ENCODE data around the gene PFDN6. TPM values are rescaled to one million over a fixed set of nuclear protein-coding genes. Genes with fewer than 3 reads are reported as not detected.
A peak's percentile ranks its signal among the peaks of the same experiment; 100 is the strongest.

PFDN6 gene
- polyA plus RNA-seq, 1 donor (not counting 4 experiments of a cell fraction or from before 2014, with no cell fraction given) = 106 TPM

- Histone ChIP-seq H3K4me2 (ENCODE audit: control insufficient read depth, extremely low read depth, insufficient read depth, low read depth, low read length) (no peak overlapping the region), H3K9me1 (ENCODE audit: control insufficient read depth, extremely low read depth, insufficient read depth, low read length) (no peaks in the 10 kb centered on the region), H3K79me2 (ENCODE audit: control insufficient read depth, insufficient read depth, low read length) (peaks cover 19% of the 10 kb centered on the region), H3K27me3 (ENCODE audit: control insufficient read depth, extremely low read depth, insufficient read depth, low read length) (no peaks in the 10 kb centered on the region), H4K20me1 (ENCODE audit: control insufficient read depth, extremely low read depth, insufficient read depth, low read length) (no peaks in the 10 kb centered on the region), H3K36me3 (ENCODE audit: control insufficient read depth in 2 of 2, extremely low read depth in 1 of 2, insufficient read depth in 2 of 2, low read length in 2 of 2) (peaks cover 26 to 33% of the 10 kb centered on the region in 2 experiments), H3K27ac (ENCODE audit: control insufficient read depth, insufficient read depth, low read length) (no peak overlapping the region), H2AFZ (ENCODE audit: control insufficient read depth, low read length) (no peak overlapping the region), H3K9me3 (ENCODE audit: control insufficient read depth, low read depth, low read length) (no peaks in the 10 kb centered on the region), H3K4me3 (ENCODE audit: control insufficient read depth in 2 of 3, extremely low read depth in 1 of 3, insufficient read depth in 2 of 3, low read depth in 1 of 3, low read length in 3 of 3) (no peak overlapping the region), H3K9ac (ENCODE audit: control insufficient read depth, extremely low read depth, insufficient read depth, low read length) (no peak overlapping the region), H3K4me1 (ENCODE audit: control insufficient read depth, extremely low read depth, insufficient read depth, low read length) (peaks cover 18% of the 10 kb centered on the region)
- dilution Hi-C loops (cut with MboI; ENCODE audit: extremely low pct_ligation_motif_present, low sequenced_read_pairs) = no loop called here
- TF ChIP-seq EZH2 (IDR thresholded peaks at IDR 0.05; ENCODE audit: low read length) (no peak), CTCF (optimal IDR thresholded peaks at IDR 0.05 in 1 of 3, IDR thresholded peaks at IDR 0.05 in 1 of 3, conservative IDR thresholded peaks at IDR 0.05 in 1 of 3; ENCODE audit: extremely low read depth in 1 of 3, insufficient read depth in 2 of 3, low read length in 3 of 3) (no peak)
- DNase-seq (ENCODE audit: low read depth, low spot score) (no peak), FAIRE-seq (no peak)
Measured at GRCh38 chr6:33295621-33296369, 6.4 kb downstream of the PFDN6 start.

GRCh38 chr6:33296797-33297405 lies 7.5 kb downstream of the PFDN6 start:
- H3K27me3 ChIP-seq (ENCODE audit: control insufficient read depth, extremely low read depth, insufficient read depth, low read length) = no peaks in the 10 kb centered on the region
- dilution Hi-C loops (cut with MboI; ENCODE audit: extremely low pct_ligation_motif_present, low sequenced_read_pairs) = no loop called here
- H2AFZ ChIP-seq (ENCODE audit: control insufficient read depth, low read length) = peak overlapping the region; percentile 70
- TF ChIP-seq CTCF (optimal IDR thresholded peaks at IDR 0.05 in 1 of 3, IDR thresholded peaks at IDR 0.05 in 1 of 3, conservative IDR thresholded peaks at IDR 0.05 in 1 of 3; ENCODE audit: extremely low read depth in 1 of 3, insufficient read depth in 2 of 3, low read length in 3 of 3) (no peak), EZH2 (IDR thresholded peaks at IDR 0.05; ENCODE audit: low read length) (no peak)
- H3K4me3 ChIP-seq (ENCODE audit: control insufficient read depth in 2 of 3, extremely low read depth in 1 of 3, insufficient read depth in 2 of 3, low read depth in 1 of 3, low read length in 3 of 3) = peak overlapping the region; percentile 66 to 79 (median 70)
- H3K79me2 ChIP-seq (ENCODE audit: control insufficient read depth, insufficient read depth, low read length) = peaks cover 21% of the 10 kb centered on the region
- peaks cover 14% of the 10 kb centered on the region for H3K4me1 ChIP-seq (ENCODE audit: control insufficient read depth, extremely low read depth, insufficient read depth, low read length)
- H3K4me2 ChIP-seq (ENCODE audit: control insufficient read depth, extremely low read depth, insufficient read depth, low read depth, low read length) = peak overlapping the region; percentile 89
- H3K9me3 ChIP-seq (ENCODE audit: control insufficient read depth, low read depth, low read length) = no peaks in the 10 kb centered on the region
- peak overlapping the region; percentile 88 for H3K9ac ChIP-seq (ENCODE audit: control insufficient read depth, extremely low read depth, insufficient read depth, low read length)
- FAIRE-seq (no peak), DNase-seq (ENCODE audit: low read depth, low spot score) (no peak)
- peak overlapping the region; percentile 85 for H3K27ac ChIP-seq (ENCODE audit: control insufficient read depth, insufficient read depth, low read length)
- H3K9me1 ChIP-seq (ENCODE audit: control insufficient read depth, extremely low read depth, insufficient read depth, low read length) = no peaks in the 10 kb centered on the region
- H4K20me1 ChIP-seq (ENCODE audit: control insufficient read depth, extremely low read depth, insufficient read depth, low read length) = no peaks in the 10 kb centered on the region
- peaks cover 26 to 28% of the 10 kb centered on the region in 2 experiments for H3K36me3 ChIP-seq (ENCODE audit: control insufficient read depth in 2 of 2, extremely low read depth in 1 of 2, insufficient read depth in 2 of 2, low read length in 2 of 2)
